H9 (cell line): ENCODE data around the gene KCNIP4. TPM values are rescaled to one million over a fixed set of nuclear protein-coding genes. Genes with fewer than 3 reads are reported as not detected.

Experiments
- DNase-seq: peaks from one replicate; pipeline ENCODE4 v3.0.0-alpha.2; 2017
- H2AFZ ChIP-seq: one replicate; pipeline ENCODE4 v1.6.1; 2013; ENCODE audit warnings: mild to moderate bottlenecking, low read length, control low read depth, moderate library complexity
- H2AK5ac ChIP-seq: 2 replicates; pipeline ENCODE4 v1.6.1; 2013; ENCODE audit warnings: low read length, control low read depth, mixed read lengths; ENCODE audit not compliant: insufficient read length
- H2BK120ac ChIP-seq: one replicate; pipeline ENCODE4 v1.6.1; 2013; ENCODE audit warnings: low read depth, mild to moderate bottlenecking, low read length, control low read depth, inconsistent platforms; ENCODE audit not compliant: poor library complexity, severe bottlenecking
- H2BK12ac ChIP-seq: 2 replicates; pipeline ENCODE4 v1.6.1; 2013; ENCODE audit warnings: low read length, control low read depth, mixed read lengths, low read depth; ENCODE audit not compliant: insufficient read length
- H2BK15ac ChIP-seq: 2 replicates; pipeline ENCODE4 v1.6.1; 2013; ENCODE audit warnings: low read depth, low read length, control low read depth
- H2BK20ac ChIP-seq: one replicate; pipeline ENCODE4 v1.6.1; 2013; ENCODE audit warnings: low read depth, mild to moderate bottlenecking, low read length, control low read depth, inconsistent platforms; ENCODE audit not compliant: poor library complexity, severe bottlenecking
- H2BK5ac ChIP-seq: 2 replicates; pipeline ENCODE4 v1.6.1; 2013; ENCODE audit warnings: low read length, control low read depth, mixed read lengths; ENCODE audit not compliant: insufficient read length
- H3K14ac ChIP-seq: 2 replicates; pipeline ENCODE4 v1.6.1; 2013; ENCODE audit warnings: low read length, control low read depth; ENCODE audit not compliant: insufficient read depth
- H3K18ac ChIP-seq: 2 replicates; pipeline ENCODE4 v1.6.1; 2013; ENCODE audit warnings: low read depth, mild to moderate bottlenecking, mixed read lengths, low read length, control low read depth; ENCODE audit not compliant: insufficient read length
- H3K23ac ChIP-seq: 2 replicates; pipeline ENCODE4 v1.6.1; 2013; ENCODE audit warnings: low read length, control low read depth, mixed read lengths, low read depth; ENCODE audit not compliant: insufficient read length
- H3K23me2 ChIP-seq: 2 replicates; pipeline ENCODE4 v1.6.1; 2013; ENCODE audit warnings: low read depth, mild to moderate bottlenecking, mixed read lengths, low read length, control low read depth; ENCODE audit not compliant: insufficient read length, poor library complexity, severe bottlenecking
- H3K27ac ChIP-seq: 2 replicates; pipeline ENCODE4 v1.5.1; 2013; ENCODE audit warnings: low read length, control low read depth, mixed read lengths, low read depth; ENCODE audit not compliant: insufficient read length
- H3K27me3 ChIP-seq: 2 replicates; pipeline ENCODE4 v1.6.1; 2013; ENCODE audit warnings: low read length, control low read depth, inconsistent platforms; ENCODE audit not compliant: insufficient read depth
- H3K4ac ChIP-seq: 2 replicates; pipeline ENCODE4 v1.6.1; 2013; ENCODE audit warnings: low read depth, mild to moderate bottlenecking, control low read depth, inconsistent platforms, low read length, moderate library complexity
- H3K4me1 ChIP-seq: 2 replicates; pipeline ENCODE4 v1.6.1; 2013; ENCODE audit warnings: low read length, control low read depth, inconsistent platforms; ENCODE audit not compliant: insufficient read depth
- H3K4me2 ChIP-seq: 2 replicates; pipeline ENCODE4 v1.6.1; 2013; ENCODE audit warnings: low read length, control low read depth, mixed read lengths; ENCODE audit not compliant: insufficient read length, insufficient read depth
- H3K56ac ChIP-seq: 2 replicates; pipeline ENCODE4 v1.6.1; 2013; ENCODE audit warnings: low read depth, mild to moderate bottlenecking, mixed read lengths, low read length, control low read depth; ENCODE audit not compliant: insufficient read length
- H3K79me1 ChIP-seq: 2 replicates; pipeline ENCODE4 v1.6.1; 2013; ENCODE audit warnings: low read depth, mild to moderate bottlenecking, moderate library complexity, low read length, control low read depth, inconsistent platforms; ENCODE audit not compliant: insufficient read depth, poor library complexity, severe bottlenecking
- H3K79me2 ChIP-seq: 2 replicates; pipeline ENCODE4 v1.6.1; 2013; ENCODE audit warnings: low read length, control low read depth, inconsistent platforms; ENCODE audit not compliant: insufficient read depth
- H3K9ac ChIP-seq: 2 replicates; pipeline ENCODE4 v1.6.1; 2013; ENCODE audit warnings: low read length, control low read depth, mixed read lengths; ENCODE audit not compliant: insufficient read length; ENCODE audit errors: extremely low read depth
- H3K9me3 ChIP-seq: one replicate; pipeline ENCODE4 v1.6.1; 2013; ENCODE audit warnings: low read depth, low read length, inconsistent platforms; ENCODE audit not compliant: control insufficient read depth
- H3T11ph ChIP-seq: one replicate; pipeline ENCODE4 v1.6.1; 2013; ENCODE audit warnings: mild to moderate bottlenecking, low read length, control low read depth, inconsistent platforms
- H4K20me1 ChIP-seq: one replicate; pipeline ENCODE4 v1.6.1; 2013; ENCODE audit not compliant: control insufficient read depth, insufficient read length, insufficient read depth
- H4K5ac ChIP-seq: 2 replicates; pipeline ENCODE4 v1.6.1; 2013; ENCODE audit warnings: low read depth, mild to moderate bottlenecking, mixed read lengths, low read length, control low read depth; ENCODE audit not compliant: insufficient read length
- H4K8ac ChIP-seq: replicated peaks from 2 replicates; pipeline ENCODE4 v1.6.1; 2013; ENCODE audit warnings: low read length, control low read depth, mixed read lengths, low read depth; ENCODE audit not compliant: insufficient read length
- H4K91ac ChIP-seq: 2 replicates; pipeline ENCODE4 v1.6.1; 2013; ENCODE audit warnings: low read depth, mild to moderate bottlenecking, moderate library complexity, mixed read lengths, low read length, control low read depth; ENCODE audit not compliant: insufficient read length
- H3K27ac Mint-ChIP-seq, 3 experiments: 2 replicates in 2 of 3; 3 replicates in 1 of 3; pipeline ENCODE4 v1.8.0; 2020 to 2021; ENCODE audit warnings: mixed read lengths in 3 of 3, mild to moderate bottlenecking in 1 of 3, moderate library complexity in 1 of 3
- H3K27me3 Mint-ChIP-seq: 2 replicates; pipeline ENCODE4 v1.8.0; 2021; ENCODE audit warnings: low read depth, mild to moderate bottlenecking, moderate library complexity, mixed read lengths
- H3K36me3 Mint-ChIP-seq, 3 experiments: 2 replicates in 2 of 3; 3 replicates in 1 of 3; pipeline ENCODE4 v1.8.0; 2020 to 2021; ENCODE audit warnings: low read depth in 3 of 3, mixed read lengths in 3 of 3; ENCODE audit not compliant: insufficient read depth in 1 of 3
- H3K4me1 Mint-ChIP-seq, 2 experiments: 2 replicates each; pipeline ENCODE4 v1.8.0; 2020; ENCODE audit warnings: mixed read lengths in 2 of 2
- H3K4me3 Mint-ChIP-seq, 2 experiments: 2 replicates in 1 of 2; 3 replicates in 1 of 2; pipeline ENCODE4 v1.8.0; 2020 to 2021; ENCODE audit warnings: mild to moderate bottlenecking in 2 of 2, mixed read lengths in 2 of 2, moderate library complexity in 1 of 2
- H3K9me3 Mint-ChIP-seq, 2 experiments: 2 replicates in 1 of 2; 3 replicates in 1 of 2; pipeline ENCODE4 v1.8.0; 2020; ENCODE audit warnings: mild to moderate bottlenecking in 2 of 2, mixed read lengths in 2 of 2, moderate library complexity in 1 of 2
- CTCF ChIP-seq: fragments of 200-600 bp; sonication (generic); conservative IDR thresholded peaks from 3 replicates; pipeline ENCODE4 v1.8.0; 2021; ENCODE audit warnings: antibody characterized with exemption, mild to moderate bottlenecking
- WGBS: extraction: QIAGEN DNeasy Blood & Tissue Kit; methylation state at CpG from one replicate; pipeline ENCODE4 v1.1.7; 2013; ENCODE audit warnings: missing lambda C conversion rate, low lambda C conversion rate, mixed read lengths; ENCODE audit not compliant: insufficient read length; ENCODE audit errors: extremely low coverage; 5-methylcytosine and 5-hydroxymethylcytosine counted together
- total RNA-seq: library from RNA; stranded (reverse); gene quantifications from 2 replicates; pipeline ENCODE4 v1.2.1, GENCODE V29; 2021

The KCNIP4 gene
- total RNA-seq, 1 experiment from 2014 or later, result not detected

GRCh38 chr4:21845663-21846062 is 102.9 kb downstream of the KCNIP4 start:
- Histone ChIP-seq H3K9me3 (no peaks in the 10 kb centered on the region), H2BK15ac (no peak overlapping the region), H3K4me1 (no peaks in the 10 kb centered on the region; the same call in 1 of the 2 replicates), H3T11ph (no peak overlapping the region), H3K23me2 (no peaks in the 10 kb centered on the region), H2BK20ac (no peak overlapping the region), H2BK12ac (no peak overlapping the region), H3K79me1 (no peaks in the 10 kb centered on the region), H3K23ac (no peak overlapping the region), H3K79me2 (no peaks in the 10 kb centered on the region), H4K8ac (no peak overlapping the region), H3K27ac (no peak overlapping the region), H3K14ac (no peak overlapping the region), H2AFZ (no peak overlapping the region), H4K5ac (no peak overlapping the region), H3K27me3 (no peaks in the 10 kb centered on the region), H2BK5ac (no peak overlapping the region), H3K18ac (no peak overlapping the region), H4K91ac (no peak overlapping the region), H4K20me1 (no peaks in the 10 kb centered on the region), H2BK120ac (no peak overlapping the region), H3K56ac (no peak overlapping the region), H3K4ac (no peak overlapping the region), H3K9ac (no peak overlapping the region), H3K4me2 (no peak overlapping the region), H2AK5ac (no peak overlapping the region)
- no CpG with 5 or more reads among the region's 4 CpGs for WGBS
- H3K4me3 Mint-ChIP-seq, result no peak overlapping the region
- TF ChIP-seq CTCF, result no peak
- no peaks in the 10 kb centered on the region for H3K27me3 Mint-ChIP-seq
- H3K9me3 Mint-ChIP-seq, result no peaks in the 10 kb centered on the region
- peaks cover 4 to 9% of the 10 kb centered on the region in 2 experiments for H3K4me1 Mint-ChIP-seq
- no peak for DNase-seq
- H3K27ac Mint-ChIP-seq, result no peak overlapping the region
- no peaks in the 10 kb centered on the region for H3K36me3 Mint-ChIP-seq
